Measurements from ENCODE around the gene PRSS33. TPM values are rescaled to one million over a fixed set of nuclear protein-coding genes. Genes with fewer than 3 reads are reported as not detected.

PRSS33 gene
- polyA plus RNA-seq, 10 donors, result not detected

DNA sequence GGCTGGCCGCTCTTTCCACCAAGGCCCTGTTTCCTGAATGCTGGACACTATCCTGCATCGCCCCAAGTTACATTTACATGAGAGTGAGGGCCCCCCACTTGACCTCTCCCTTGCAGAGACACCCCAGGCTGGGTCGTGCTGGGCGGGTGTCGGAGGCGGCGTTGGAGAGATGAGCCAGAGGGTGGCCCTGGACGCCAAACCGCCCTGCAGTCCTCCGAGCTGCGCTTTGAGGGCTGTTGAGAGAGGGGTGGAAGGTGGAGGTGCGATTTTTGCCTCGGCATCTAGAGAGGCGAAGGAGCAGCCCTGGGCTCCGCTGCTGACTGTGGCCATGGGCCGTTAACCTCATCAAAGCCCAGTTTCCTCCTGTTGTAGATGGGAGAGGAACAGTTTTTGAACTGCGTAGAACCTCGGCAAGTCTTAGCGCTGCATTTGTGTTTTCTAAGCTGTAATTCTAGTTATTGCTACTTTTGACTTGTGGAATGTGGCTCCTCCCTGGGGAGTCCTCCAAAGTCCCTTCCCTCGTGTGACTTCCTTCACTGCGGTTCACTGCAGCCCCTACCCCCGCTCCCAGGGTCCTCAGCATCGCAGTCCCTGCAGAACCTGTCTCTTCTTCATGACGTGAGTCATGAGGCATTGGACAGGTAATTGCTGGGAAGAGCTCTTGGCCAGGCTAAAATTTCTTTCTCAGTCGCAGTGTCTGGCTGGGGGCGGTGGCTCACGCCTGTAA is 9.3 kb downstream of the PRSS33 start:
- DNase-seq, result peak in 1 of 3 donors; percentile 8

DNA sequence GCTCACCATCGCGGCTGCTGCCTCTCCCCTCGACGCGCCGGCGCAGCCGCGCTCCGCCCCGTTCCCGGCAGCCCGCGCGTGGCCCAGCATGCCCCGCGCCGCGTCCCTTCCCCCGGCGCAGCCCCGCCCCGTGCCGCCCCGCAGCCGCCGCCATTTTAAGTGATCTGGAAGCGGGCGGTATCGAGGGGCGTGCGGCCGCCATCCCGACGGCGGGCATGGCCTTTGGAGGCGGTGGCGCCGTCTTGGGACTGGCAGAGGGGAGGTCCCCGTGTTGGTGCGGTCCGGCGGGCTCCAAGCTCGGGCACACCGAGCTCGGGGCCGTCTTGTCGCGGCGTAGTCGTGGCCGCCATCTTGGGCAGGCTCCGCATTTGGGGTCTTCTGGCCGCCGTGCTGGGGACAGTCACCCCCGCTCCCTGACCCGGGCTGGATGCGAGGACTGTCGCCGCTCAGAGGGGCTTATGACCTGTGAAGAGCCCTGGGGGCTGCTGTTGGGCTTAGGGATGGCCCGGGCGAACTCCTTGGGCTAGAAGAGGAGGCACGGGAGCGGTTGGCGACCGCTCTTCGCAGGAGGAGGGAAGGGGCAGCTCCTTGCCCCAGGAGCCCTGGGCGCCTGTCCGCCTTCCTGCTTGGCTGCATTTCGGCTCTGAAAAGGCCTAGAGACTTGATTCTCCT is 10.0 kb downstream of the PRSS33 start, which contains the start of gene ELOB:
Gene ELOB (minus strand): TSS at position 50 of the 672 bp plus-strand sequence. CDS start 41 bp downstream, at position 9.
- DNase-seq, result peak; percentile 89 to 97 (median 94)

DNA sequence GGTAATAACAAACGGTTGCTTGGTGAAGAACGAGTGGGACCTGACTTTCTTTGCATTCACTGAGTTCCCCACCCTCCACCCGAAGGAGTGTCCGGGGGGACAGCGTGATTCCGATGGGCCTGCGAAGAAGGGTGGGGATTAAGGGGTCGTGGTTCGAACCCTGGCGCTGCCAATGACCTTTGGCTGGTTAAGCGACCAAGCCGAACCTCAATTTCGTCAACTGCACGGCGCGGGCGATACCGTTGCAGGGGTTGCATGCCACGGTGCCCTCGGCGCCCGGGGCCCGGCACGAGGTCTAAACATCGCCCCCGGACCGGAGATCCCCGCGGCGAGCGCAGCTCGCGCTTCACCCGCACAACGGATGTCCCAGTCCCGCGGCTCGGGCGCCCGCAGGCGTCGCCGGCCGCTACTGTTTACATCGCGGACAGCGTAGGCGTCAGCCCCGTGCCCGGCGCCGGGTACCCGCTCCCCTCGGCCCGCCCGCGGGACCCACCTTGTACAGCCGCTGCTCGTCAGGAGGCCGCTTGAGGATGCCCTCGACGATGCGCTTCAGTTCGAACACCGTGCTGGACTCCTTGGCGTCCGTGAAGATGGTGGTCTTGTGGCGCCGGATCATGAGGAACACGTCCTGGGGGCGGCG is 10.7 kb downstream of the PRSS33 start:
- peak in 1 of 3 donors; percentile 25 for DNase-seq

DNA sequence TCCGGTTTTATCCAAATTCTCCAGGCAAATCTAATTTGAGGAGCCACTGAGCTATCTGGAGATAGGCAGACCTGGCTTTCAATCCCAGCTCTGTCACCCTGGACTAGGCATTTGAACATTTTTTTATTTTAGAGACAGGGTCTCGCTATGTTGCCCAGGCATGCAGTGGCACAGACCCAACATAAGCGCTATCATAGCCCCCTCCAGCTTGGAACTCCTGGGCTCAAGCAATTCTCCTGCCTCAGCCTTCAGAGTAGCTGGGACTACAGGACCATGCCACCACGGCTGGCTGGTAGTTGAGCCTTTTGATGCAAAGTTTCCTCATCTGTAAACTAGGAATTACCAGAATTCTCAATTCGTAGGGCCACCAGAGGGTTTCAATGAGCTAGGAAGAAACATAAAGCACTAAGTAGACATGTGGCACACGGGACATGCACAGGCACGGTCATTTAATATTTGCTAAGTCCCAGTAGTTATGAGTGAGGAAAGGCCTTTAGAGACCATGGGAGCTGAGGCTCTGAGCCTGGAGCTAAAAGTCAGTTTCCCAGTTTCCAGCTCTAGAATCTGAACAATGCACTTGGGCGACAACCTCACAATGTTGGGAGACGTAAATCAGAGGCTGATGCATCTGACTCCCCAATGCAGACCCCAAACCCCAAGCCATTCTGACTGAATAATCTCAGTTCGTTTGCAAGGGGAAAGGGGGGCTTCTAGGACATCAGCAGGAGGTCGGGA is 11.4 kb downstream of the PRSS33 start:
- no peak for DNase-seq

DNA sequence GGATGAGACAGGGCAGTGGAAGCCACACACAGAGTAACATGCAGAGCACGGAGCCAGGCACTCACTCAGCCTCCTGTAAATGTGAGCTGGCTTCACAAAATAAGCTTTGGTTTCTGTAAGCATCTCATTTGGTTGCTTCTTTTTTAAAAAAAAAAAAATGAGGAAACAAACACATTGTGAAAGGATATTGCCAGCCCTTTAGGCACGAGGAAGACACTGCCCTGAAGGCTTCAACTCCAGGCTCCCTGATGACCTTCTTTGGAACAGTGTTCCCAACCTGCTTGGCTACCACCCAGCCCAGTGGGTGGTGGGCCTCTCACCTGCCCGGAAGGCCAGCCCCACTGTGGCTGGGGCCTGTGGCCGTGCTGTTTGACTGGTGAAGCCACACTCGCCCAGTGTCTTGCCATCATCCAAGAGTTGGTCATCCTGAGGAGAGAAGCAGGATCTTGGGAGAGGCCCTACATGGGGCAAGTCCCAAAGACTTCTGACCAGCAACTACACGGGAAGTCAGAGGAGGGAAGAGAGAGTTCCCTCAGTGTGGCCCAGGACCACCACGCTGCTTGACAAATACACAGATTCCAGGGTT is 12.1 kb downstream of the PRSS33 start:
- DNase-seq, result no peak

DNA sequence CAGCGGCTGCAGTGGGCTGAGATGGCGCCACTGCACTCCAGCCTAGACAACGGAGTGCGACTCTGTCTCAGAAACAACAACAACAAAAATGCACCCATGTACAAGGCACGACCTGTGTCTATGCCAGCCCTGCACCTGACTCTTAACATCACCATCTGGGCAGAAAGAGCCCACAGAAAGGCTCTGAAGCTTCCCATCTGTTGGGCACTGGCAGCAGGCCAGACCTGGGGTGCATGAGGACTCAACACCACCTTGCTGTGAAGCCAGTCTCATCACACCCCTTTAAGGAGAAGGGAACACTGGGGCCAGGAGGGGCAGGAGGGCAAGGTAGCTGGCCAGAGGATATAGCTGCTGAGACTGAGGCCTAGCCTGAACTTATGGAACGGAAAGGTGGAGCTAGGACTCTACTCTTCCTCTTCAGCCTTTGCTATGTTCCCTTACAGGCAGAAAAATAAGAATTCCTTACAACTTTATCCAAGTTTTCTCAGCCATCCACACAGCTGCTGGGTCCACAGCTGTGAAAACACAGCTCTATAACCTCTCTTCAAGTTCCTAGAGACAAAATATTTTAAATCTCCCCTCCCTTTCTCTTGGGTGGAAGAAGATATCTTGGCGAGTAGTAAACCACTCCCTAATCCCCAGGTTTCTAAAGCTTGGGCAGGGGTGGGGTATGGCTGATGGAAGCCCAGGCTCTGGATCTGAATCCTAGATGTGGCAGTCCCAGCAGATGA is 13.0 kb downstream of the PRSS33 start:
- DNase-seq, result no peak

DNA sequence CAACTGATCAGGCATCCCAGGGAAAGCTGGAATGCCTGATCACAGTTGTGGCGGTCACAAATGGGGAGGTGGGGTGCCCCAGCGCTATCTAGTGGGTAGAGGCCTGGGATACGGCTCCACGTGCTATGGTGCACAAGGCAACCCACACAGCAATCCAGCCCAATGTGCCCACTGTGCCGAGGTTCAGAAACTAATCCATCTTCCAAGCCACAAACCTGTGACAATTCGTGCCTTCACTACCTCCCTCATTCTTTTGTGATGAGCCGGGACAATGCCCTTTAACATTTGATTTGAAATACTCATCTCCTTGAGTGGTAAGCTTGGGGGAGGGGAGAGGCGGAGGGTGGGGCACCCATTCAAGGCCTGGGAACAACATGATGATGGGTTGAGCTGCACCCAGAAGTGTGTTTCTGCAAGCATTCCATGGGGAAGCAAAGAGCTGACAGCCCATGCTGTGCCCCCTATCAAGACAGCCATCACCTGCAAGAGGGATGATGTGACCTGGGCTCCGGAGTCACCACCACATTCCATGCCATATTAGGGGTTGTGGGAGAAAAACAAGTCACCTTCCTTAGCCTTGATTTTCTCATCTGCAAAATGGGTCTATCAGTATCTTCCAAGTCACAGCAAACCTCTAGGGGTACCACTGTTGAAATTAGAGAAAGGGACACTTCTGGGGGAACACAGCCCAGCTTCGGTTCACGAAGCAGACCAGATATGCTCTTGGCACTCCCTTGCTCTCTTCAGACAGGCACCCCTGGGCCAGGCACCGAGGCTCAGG is 14.0 kb downstream of the PRSS33 start:
- DNase-seq, result no peak

DNA sequence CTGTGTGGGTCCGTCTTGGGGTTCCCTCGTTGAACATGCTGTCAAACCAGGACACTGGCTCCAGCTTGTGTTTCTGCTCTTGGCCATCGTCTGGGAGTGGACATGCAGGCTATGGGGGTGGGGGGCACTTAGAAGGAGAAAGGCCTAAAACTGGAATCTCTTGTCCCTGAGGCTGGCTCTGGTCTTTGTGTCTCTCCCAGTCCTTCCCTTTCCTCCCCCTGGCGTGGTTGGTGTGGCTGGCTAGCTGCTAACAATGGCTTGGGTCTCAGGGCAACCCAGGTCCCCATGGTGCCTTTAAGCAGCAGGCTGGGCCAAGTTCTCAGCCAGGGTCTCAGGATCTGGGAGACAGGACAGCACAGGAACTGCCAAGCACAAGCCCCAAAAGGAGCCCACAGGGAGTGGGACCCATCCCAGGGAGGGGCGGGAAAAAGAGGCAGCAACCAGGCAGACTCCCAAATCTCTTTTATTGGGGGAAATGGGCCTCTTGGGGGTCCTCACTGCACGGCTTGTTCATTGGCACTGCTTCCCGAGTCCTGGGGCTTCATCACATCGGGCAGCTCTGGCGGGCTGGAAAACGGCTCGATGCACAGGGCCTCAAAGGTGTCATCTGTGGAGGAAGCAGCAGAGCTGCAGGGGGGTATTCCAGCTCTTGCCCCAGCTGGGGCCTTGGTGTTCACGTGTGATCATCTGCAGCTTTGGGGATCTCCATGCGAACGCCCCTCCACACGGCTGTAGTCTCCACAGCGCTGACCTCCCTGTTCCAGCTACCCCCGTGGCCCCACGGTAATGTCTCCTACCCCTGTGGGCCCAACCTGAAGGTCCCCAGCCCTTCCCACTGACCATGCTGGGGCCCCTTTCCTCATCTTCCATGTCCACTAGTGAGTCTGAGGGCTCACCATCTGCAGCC is 15.6 kb downstream of the PRSS33 start:
- DNase-seq, result no peak

DNA sequence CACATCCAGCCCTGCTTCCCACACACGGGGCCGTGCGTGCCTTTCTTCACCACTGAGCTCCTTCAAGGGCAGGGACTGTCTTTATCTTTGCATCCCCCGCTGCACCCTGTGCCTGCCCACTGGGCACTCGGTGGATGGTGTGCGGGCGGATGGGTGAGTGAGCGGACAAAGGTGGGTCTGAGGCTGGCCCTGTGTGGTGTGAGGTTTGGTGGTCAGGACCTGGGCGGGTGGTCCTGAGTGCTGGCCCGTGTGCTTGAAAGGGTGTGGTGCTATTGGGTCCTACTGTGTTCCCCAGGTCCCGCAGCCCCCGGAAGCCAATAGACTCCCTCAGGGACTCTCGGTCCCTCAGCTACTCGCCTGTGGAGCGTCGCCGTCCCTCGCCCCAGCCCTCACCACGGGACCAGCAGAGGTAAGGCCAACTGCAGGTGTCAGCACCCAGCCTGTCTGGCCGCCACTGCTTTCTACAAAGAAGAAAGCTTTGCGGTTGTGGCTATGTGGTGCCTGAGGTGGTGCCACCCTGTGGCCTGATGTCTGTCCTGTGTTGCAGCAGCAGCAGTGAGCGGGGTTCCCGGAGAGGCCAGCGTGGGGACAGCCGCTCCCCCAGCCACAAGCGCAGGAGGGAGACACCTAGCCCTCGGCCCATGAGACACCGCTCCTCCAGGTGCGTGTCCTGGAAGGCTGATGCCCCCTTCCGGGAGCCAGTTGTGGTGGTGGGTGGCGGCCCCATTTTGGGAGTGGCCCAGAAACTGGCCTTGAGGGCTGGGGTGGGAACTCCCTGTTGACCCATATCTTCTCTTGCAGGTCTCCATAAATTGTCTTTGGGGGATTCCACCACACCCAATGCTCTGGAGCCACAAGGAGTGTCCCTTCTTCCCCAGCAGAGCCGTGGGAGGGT is 17.1 kb downstream of the PRSS33 start:
- DNase-seq, result no peak

DNA sequence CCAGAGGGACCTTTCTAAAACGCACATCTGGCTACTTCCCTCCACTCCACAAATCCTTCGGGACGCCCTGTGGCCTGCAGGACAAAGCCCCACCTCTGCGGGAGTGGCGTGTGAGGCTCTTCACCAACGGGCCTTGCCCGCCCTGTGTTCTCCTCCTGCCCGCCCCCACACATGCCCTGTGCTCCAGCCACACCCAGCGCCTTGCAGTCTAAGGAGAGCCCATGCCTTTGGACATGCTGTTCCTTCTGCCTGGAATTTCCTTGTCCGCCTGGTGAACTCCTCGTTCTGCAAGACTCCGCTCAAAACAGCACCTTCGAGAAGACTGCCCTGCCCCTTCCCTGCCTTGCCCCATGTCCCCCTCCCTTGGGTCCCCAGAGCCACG is 17.7 kb downstream of the PRSS33 start:
- DNase-seq, result no peak

DNA sequence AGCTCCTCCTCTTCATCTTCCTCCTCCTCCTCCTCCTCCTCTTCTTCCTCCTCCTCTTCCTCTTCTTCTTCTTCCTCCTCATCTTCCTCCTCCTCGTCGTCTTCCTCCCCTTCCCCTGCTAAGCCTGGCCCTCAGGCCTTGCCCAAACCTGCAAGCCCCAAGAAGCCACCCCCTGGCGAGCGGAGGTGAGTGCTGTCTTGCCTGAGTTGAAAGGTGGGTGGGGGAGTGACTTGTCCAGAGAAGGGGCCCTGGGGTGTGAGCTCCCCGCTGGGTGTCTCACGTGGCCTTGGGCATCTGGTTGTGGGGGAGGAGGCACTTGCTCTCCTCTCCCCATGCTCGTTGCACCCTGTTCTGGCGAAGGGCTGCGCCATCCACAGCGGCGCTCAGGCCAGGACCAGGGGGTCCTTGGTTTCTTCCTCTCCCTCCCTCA is 18.2 kb downstream of the PRSS33 start:
- DNase-seq, result no peak

DNA sequence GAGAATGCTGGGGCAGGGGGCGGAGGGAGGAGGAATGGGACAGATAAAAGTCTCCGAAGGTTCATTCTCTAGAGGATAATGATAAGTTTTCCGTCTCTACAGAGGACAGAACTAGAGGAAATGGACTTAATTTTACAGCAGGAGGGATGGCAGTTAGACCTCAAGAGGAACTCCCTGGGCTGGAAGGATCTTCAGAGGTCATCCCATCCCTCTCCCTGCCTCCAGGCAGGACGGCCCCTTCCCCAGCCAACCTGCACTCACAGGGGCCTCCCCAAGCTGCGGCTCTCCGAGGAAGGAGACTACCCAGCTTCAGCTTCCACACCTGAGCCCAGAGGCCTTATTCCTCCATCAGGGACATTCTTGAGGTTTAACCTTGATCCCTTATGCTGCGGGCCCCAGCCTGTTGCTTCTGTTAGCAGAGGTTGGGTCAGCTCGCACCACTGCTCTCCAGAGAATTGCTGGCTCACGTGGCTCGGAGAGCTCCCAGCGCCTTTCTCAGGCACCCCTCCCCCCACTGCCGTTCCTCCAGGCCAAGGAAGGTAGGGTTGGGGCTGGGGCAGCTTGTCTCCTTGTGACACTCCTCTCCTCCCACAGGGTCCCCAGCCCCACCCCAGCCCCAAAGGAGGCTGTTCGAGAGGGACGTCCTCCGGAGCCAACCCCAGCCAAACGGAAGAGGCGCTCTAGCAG is 18.8 kb downstream of the PRSS33 start:
- no peak for DNase-seq

DNA sequence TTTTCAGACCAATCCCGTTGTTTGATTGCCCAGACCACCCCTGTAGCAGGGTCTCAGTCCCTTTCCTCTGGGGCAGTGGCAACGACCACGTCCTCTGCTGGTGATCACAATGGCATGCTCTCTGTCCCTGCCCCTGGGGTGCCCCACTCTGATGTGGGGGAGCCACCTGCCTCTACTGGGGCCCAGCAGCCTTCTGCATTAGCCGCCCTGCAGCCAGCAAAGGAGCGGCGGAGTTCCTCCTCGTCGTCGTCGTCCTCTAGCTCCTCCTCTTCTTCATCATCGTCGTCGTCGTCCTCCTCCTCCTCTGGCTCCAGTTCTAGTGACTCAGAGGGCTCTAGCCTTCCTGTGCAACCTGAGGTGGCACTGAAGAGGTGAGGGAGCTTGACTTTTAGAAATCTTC is 19.5 kb downstream of the PRSS33 start:
- DNase-seq, result no peak

DNA sequence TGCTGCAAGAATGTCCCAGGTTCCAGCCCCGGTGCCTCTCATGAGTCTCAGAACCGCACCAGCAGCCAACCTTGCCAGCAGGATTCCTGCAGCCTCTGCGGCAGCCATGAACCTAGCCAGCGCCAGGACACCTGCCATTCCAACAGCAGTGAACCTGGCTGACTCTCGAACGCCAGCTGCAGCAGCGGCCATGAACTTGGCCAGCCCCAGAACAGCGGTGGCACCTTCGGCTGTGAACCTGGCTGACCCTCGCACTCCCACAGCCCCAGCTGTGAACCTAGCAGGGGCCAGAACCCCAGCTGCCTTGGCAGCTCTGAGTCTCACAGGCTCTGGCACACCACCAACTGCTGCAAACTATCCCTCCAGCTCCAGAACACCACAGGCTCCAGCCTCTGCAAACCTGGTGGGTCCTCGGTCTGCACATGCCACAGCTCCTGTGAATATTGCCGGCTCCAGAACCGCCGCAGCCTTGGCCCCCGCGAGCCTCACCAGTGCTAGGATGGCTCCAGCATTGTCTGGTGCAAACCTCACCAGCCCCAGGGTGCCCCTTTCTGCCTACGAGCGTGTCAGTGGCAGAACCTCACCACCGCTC is 20.1 kb downstream of the PRSS33 start:
- peak in 2 of 3 donors; percentile 34 for DNase-seq

DNA sequence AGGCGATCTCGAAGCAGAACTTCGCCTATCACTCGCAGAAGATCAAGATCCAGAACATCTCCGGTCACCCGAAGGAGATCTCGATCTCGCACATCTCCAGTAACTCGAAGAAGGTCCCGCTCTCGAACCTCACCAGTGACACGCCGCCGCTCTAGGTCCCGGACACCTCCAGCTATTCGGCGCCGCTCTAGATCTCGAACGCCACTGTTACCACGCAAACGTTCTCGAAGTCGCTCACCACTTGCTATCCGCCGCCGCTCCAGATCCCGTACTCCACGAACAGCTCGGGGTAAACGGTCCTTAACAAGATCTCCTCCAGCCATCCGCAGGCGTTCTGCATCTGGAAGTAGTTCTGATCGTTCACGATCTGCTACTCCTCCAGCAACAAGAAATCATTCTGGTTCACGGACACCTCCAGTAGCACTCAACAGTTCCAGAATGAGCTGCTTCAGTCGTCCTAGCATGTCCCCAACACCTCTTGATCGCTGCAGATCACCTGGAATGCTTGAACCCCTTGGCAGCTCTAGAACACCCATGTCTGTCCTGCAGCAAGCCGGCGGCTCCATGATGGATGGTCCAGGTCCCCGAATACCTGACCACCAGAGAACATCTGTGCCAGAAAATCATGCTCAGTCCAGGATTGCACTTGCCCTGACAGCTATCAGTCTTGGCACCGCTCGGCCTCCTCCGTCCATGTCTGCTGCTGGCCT is 20.8 kb downstream of the PRSS33 start:
- no peak for DNase-seq

Measured in muscle of back (tissue), 11 donors.